HepG2 (cell line): ENCODE data around the gene GRK5. TPM values are rescaled to one million over a fixed set of nuclear protein-coding genes. Genes with fewer than 3 reads are reported as not detected.

Source experiments
- CEBPG ChIP-seq: IDR thresholded peaks from 2 replicates; pipeline ENCODE4 v1.6.1; 2016
- EP300 ChIP-seq, 3 experiments: sonication (generic) in 1 of 3; formaldehyde crosslinking in 1 of 3; IDR thresholded peaks; 2 replicates each; pipeline versions ENCODE4 v1.5.1 to v1.6.1; 2011 to 2020; ENCODE audit warnings: low read depth in 2 of 3, low read length in 2 of 3, borderline replicate concordance in 1 of 3, improper control_type of control experiment in 1 of 3, mild to moderate bottlenecking in 1 of 3, missing genetic modification reagents in 1 of 3, moderate library complexity in 1 of 3
- FOSL2 ChIP-seq: sonication (generic); formaldehyde crosslinking; IDR thresholded peaks from 2 replicates; pipeline ENCODE4 v1.4.0; 2020; ENCODE audit warnings: missing genetic modification reagents
- FOXA1 ChIP-seq, 2 experiments: fragments of 450-650 bp in 1 of 2; sonication (generic) in 1 of 2; formaldehyde crosslinking in 1 of 2; IDR thresholded peaks; 2 replicates each; pipeline versions ENCODE4 v1.4.0 to v1.6.1; 2016 to 2020; ENCODE audit warnings: missing genetic modification reagents in 1 of 2
- GABPB1 ChIP-seq: IDR thresholded peaks from 2 replicates; pipeline ENCODE4 v1.6.1; 2016; ENCODE audit warnings: mild to moderate bottlenecking, missing genetic modification reagents, moderate library complexity, missing compliant biosample characterization
- NFE2 ChIP-seq: sonication (generic); formaldehyde crosslinking; IDR thresholded peaks from 2 replicates; pipeline ENCODE4 v1.4.0; 2020; ENCODE audit warnings: missing genetic modification reagents
- NR2F6 ChIP-seq, 2 experiments: IDR thresholded peaks; 2 replicates each; pipeline ENCODE4 v1.6.1; 2016; ENCODE audit warnings: antibody characterized with exemption in 1 of 2, mild to moderate bottlenecking in 1 of 2
- PHF20 ChIP-seq: sonication (generic); formaldehyde crosslinking; IDR thresholded peaks from 2 replicates; pipeline ENCODE4 v1.5.0; 2020; ENCODE audit warnings: mild to moderate bottlenecking, missing genetic modification reagents
- RCOR2 ChIP-seq: IDR thresholded peaks from 2 replicates; pipeline ENCODE4 v1.6.1; 2016; ENCODE audit warnings: missing biosample characterization, missing genetic modification reagents
- RFX1 ChIP-seq: fragments of 450-650 bp; IDR thresholded peaks from 2 replicates; pipeline ENCODE4 v1.6.1; 2017
- SAP130 ChIP-seq: IDR thresholded peaks from 2 replicates; pipeline ENCODE4 v1.6.1; 2016; ENCODE audit warnings: low read depth
- SETDB1 ChIP-seq: sonication (generic); formaldehyde crosslinking; IDR thresholded peaks from 2 replicates; pipeline ENCODE4 v1.5.1; 2020; ENCODE audit warnings: missing genetic modification reagents, mild to moderate bottlenecking, borderline replicate concordance
- SOX13 ChIP-seq, 3 experiments: fragments of 450-650 bp in 1 of 3; sonication (generic) in 1 of 3; formaldehyde crosslinking in 1 of 3; IDR thresholded peaks in 2 of 3; conservative IDR thresholded peaks in 1 of 3; 2 replicates each; pipeline versions ENCODE4 v1.5.0 to v1.6.1; 2016 to 2020; ENCODE audit warnings: antibody characterized with exemption in 1 of 3, mild to moderate bottlenecking in 1 of 3, missing compliant biosample characterization in 1 of 3, missing genetic modification reagents in 1 of 3, moderate library complexity in 1 of 3
- SOX5 ChIP-seq: IDR thresholded peaks from 2 replicates; pipeline ENCODE4 v1.6.1; 2016; ENCODE audit warnings: borderline replicate concordance
- TMF1 ChIP-seq: sonication (generic); formaldehyde crosslinking; IDR thresholded peaks from 2 replicates; pipeline ENCODE4 v1.8.1; 2022; ENCODE audit warnings: low read depth, missing genetic modification reagents
- ZIK1 ChIP-seq: sonication (generic); formaldehyde crosslinking; IDR thresholded peaks from 2 replicates; pipeline ENCODE4 v1.5.0; 2020; ENCODE audit warnings: mild to moderate bottlenecking, low read depth, missing genetic modification reagents, borderline replicate concordance
- ZNF235 ChIP-seq: sonication (generic); formaldehyde crosslinking; IDR thresholded peaks from 2 replicates; pipeline ENCODE4 v1.8.1; 2023; ENCODE audit warnings: mild to moderate bottlenecking, missing genetic modification reagents, borderline replicate concordance
- ZNF446 ChIP-seq: sonication (generic); formaldehyde crosslinking; IDR thresholded peaks from 2 replicates; pipeline ENCODE4 v1.5.0; 2020; ENCODE audit warnings: mild to moderate bottlenecking, missing genetic modification reagents
- ZNF484 ChIP-seq: sonication (generic); formaldehyde crosslinking; IDR thresholded peaks from 2 replicates; pipeline ENCODE4 v1.5.1; 2020; ENCODE audit warnings: mild to moderate bottlenecking, low read depth, missing genetic modification reagents, borderline replicate concordance
- ZNF549 ChIP-seq: sonication (generic); formaldehyde crosslinking; IDR thresholded peaks from 2 replicates; pipeline ENCODE4 v1.5.0; 2020; ENCODE audit warnings: missing genetic modification reagents
- ZNF569 ChIP-seq: sonication (generic); formaldehyde crosslinking; IDR thresholded peaks from 2 replicates; pipeline ENCODE4 v1.5.0; 2020; ENCODE audit warnings: mild to moderate bottlenecking, missing genetic modification reagents, moderate library complexity, borderline replicate concordance
- ZNF605 ChIP-seq: sonication (generic); formaldehyde crosslinking; IDR thresholded peaks from 2 replicates; pipeline ENCODE4 v1.8.0; 2022; ENCODE audit warnings: mild to moderate bottlenecking, missing genetic modification reagents
- ZNF768 ChIP-seq: sonication (generic); formaldehyde crosslinking; IDR thresholded peaks from 2 replicates; pipeline ENCODE4 v1.4.0; 2020; ENCODE audit warnings: missing genetic modification reagents
- ZSCAN12 ChIP-seq: sonication (generic); formaldehyde crosslinking; IDR thresholded peaks from 2 replicates; pipeline ENCODE4 v1.9.0; 2021; ENCODE audit warnings: mild to moderate bottlenecking, missing genetic modification reagents
- polyA plus RNA-seq, 8 experiments: library from polyadenylated mRNA; depleted of rRNA in 3 of 8; stranded (reverse) in 7 of 8; unstranded in 1 of 8; fragments of >200 nt; fragmentation: Illumina TruSeq in 4 of 8; extraction: Trizol in 4 of 8; gene quantifications; 2 replicates each; pipeline versions ENCODE4 v1.2.1 to v1.2.3, GENCODE V29; 2011 to 2016; ENCODE audit warnings: low read depth in 4 of 8, missing spikeins in 1 of 8, mixed read lengths in 1 of 8; ENCODE audit not compliant: insufficient read depth in 1 of 8
- total RNA-seq, 5 experiments: library from RNA; depleted of rRNA; stranded (reverse); fragments of >200 nt; fragmentation: Illumina TruSeq; extraction: Trizol; gene quantifications; 2 replicates each; pipeline ENCODE4 v1.2.3, GENCODE V29; 2016; ENCODE audit warnings: low read depth in 1 of 5
- TF ChIP-seq, protein P1 (sequence below): IDR thresholded peaks from 2 replicates; pipeline ENCODE4 v1.6.1; 2016; ENCODE audit warnings: low read depth, control low read depth
- TF ChIP-seq, protein P2 (sequence below): sonication (generic); formaldehyde crosslinking; IDR thresholded peaks from 2 replicates; pipeline ENCODE4 v1.8.1; 2023; ENCODE audit warnings: mild to moderate bottlenecking, inconsistent platforms, moderate library complexity, missing genetic modification reagents, borderline replicate concordance
- TF ChIP-seq, protein P3 (sequence below): sonication (generic); formaldehyde crosslinking; IDR thresholded peaks from 2 replicates; pipeline ENCODE4 v1.4.0; 2020; ENCODE audit warnings: mild to moderate bottlenecking, missing genetic modification reagents

Gene GRK5
- total and polyA plus RNA-seq, 2 of the 13 experiments (the other 11 are each of a cell fraction or from before 2014, with no cell fraction given) = 10.4 to 12.6 TPM

DNA sequence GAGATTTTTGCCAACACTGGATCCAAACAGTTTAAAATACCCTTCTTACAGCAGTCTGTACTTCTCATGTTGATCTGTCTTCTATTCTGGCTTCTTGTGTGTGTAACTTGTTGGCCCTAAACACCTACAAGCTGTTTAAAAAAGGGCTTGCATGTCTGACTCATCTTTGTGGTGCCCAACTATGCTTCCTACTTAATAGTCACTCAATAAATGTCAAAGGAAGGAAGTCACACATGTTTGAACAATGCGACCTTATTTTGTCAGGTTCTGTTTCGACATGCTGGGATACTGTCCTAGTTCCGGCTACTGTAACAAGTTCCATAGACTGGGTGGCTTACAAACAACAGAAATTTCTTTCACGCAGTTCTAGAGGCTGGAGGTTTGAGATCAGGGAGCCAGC, 9.4 kb upstream of the GRK5 start (continued):
- TF ChIP-seq ZNF768 (CRISPR knock-in tag) (no peak), NR2F6 (IDR thresholded peaks at IDR 0.05) (peak; percentile 31; the same call in 1 of the 2 replicates), NR2F6 (CRISPR knock-in tag; IDR thresholded peaks at IDR 0.05) (no peak), ZSCAN12 (CRISPR knock-in tag) (no peak), NFE2 (CRISPR knock-in tag) (no peak), ZNF605 (no peak), RFX1 (no peak), EP300 (IDR thresholded peaks at IDR 0.05; ENCODE audit: low read depth in 2 of 2, low read length in 2 of 2) (0 out of 4 replicates have a peak, but pooled peaks of 1 of the 2 experiments have one; percentile 31), EP300 (CRISPR knock-in tag; IDR thresholded peaks at IDR 0.05; ENCODE audit: borderline replicate concordance) (no peak), ZNF549 (CRISPR knock-in tag) (no peak), TMF1 (no peak), ZIK1 (CRISPR knock-in tag) (no peak), SETDB1 (no peak), ZNF446 (CRISPR knock-in tag) (no peak), CEBPG (CRISPR knock-in tag) (0 out of 2 replicates have a peak, but pooled peaks have one; percentile 19), RCOR2 (CRISPR knock-in tag) (0 out of 2 replicates have a peak, but pooled peaks have one; percentile 40), ZNF569 (no peak), SOX13 (IDR thresholded peaks at IDR 0.05) (no peak), SOX13 (CRISPR knock-in tag; conservative IDR thresholded peaks at IDR 0.05 in 1 of 2, IDR thresholded peaks at IDR 0.05 in 1 of 2) (peak in 1 of 2 experiments; percentile 38; a peak in 1 of 4 replicates), ZNF235 (no peak), PHF20 (CRISPR knock-in tag) (no peak), FOSL2 (CRISPR knock-in tag) (peak; percentile 75), ZNF484 (CRISPR knock-in tag) (no peak), SAP130 (CRISPR knock-in tag) (peak; percentile 54; the same call in 1 of the 2 replicates), SOX5 (CRISPR knock-in tag) (peak; percentile 54; the same call in 1 of the 2 replicates), GABPB1 (CRISPR knock-in tag) (no peak), FOXA1 (IDR thresholded peaks at IDR 0.05) (no peak), FOXA1 (CRISPR knock-in tag; IDR thresholded peaks at IDR 0.05) (peak; percentile 9; the same call in 1 of the 2 replicates)
- TF ChIP-seq, protein P1, sequence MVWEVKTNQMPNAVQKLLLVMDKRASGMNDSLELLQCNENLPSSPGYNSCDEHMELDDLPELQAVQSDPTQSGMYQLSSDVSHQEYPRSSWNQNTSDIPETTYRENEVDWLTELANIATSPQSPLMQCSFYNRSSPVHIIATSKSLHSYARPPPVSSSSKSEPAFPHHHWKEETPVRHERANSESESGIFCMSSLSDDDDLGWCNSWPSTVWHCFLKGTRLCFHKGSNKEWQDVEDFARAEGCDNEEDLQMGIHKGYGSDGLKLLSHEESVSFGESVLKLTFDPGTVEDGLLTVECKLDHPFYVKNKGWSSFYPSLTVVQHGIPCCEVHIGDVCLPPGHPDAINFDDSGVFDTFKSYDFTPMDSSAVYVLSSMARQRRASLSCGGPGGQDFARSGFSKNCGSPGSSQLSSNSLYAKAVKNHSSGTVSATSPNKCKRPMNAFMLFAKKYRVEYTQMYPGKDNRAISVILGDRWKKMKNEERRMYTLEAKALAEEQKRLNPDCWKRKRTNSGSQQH (CRISPR knock-in tag) = no peak
- TF ChIP-seq, protein P2, sequence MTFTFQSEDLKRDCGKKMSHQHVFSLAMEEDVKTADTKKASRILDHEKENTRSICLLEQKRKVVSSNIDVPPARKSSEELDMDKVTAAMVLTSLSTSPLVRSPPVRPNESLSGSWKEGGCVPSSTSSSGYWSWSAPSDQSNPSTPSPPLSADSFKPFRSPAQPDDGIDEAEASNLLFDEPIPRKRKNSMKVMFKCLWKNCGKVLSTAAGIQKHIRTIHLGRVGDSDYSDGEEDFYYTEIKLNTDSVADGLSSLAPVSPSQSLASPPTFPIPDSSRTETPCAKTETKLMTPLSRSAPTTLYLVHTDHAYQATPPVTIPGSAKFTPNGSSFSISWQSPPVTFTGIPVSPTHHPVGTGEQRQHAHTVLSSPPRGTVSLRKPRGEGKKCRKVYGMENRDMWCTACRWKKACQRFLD (CRISPR knock-in tag) = no peak
- TF ChIP-seq, protein P3, sequence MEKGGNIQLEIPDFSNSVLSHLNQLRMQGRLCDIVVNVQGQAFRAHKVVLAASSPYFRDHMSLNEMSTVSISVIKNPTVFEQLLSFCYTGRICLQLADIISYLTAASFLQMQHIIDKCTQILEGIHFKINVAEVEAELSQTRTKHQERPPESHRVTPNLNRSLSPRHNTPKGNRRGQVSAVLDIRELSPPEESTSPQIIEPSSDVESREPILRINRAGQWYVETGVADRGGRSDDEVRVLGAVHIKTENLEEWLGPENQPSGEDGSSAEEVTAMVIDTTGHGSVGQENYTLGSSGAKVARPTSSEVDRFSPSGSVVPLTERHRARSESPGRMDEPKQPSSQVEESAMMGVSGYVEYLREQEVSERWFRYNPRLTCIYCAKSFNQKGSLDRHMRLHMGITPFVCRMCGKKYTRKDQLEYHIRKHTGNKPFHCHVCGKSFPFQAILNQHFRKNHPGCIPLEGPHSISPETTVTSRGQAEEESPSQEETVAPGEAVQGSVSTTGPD (CRISPR knock-in tag) = no peak
